ENCODE data around the gene WDR18.

WDR18 gene

GRCh38 chr19:964761-965694 lies 19.1 kb upstream of the WDR18 start:
- no peak for DNase-seq

GRCh38 chr19:966485-967088 lies 17.6 kb upstream of the WDR18 start:
- DNase-seq, result no peak

- no peak for DNase-seq
Observed at GRCh38 chr19:970695-971094, 13.4 kb upstream of the WDR18 start.

GRCh38 chr19:971795-972194 lies 12.3 kb upstream of the WDR18 start:
- DNase-seq, result no peak

- no peak for DNase-seq
Observed at GRCh38 chr19:972281-972680, 11.9 kb upstream of the WDR18 start.

GRCh38 chr19:973726-974563 lies 10.2 kb upstream of the WDR18 start:
- no peak for DNase-seq

GRCh38 chr19:974564-975257 lies 9.4 kb upstream of the WDR18 start:
- no peak for DNase-seq

- no peak for DNase-seq
Observed at GRCh38 chr19:976476-976875, 7.7 kb upstream of the WDR18 start.

GRCh38 chr19:977058-977464 lies 7.1 kb upstream of the WDR18 start:
- no peak for DNase-seq

GRCh38 chr19:979318-979741 lies 4.8 kb upstream of the WDR18 start:
- no peak for DNase-seq

GRCh38 chr19:980133-980998 lies 3.8 kb upstream of the WDR18 start:
- no peak for DNase-seq

GRCh38 chr19:982567-983170 lies 1.5 kb upstream of the WDR18 start:
- DNase-seq, result peak in 13 of 14 donors; percentile 7 to 87 (median 53)

GRCh38 chr19:986083-986482 lies 1.9 kb downstream of the WDR18 start:
- DNase-seq, result no peak

GRCh38 chr19:988081-988480 lies 3.9 kb downstream of the WDR18 start:
- DNase-seq, result no peak

- DNase-seq, result no peak
Observed at GRCh38 chr19:988510-988909, 4.4 kb downstream of the WDR18 start.

- no peak for DNase-seq
Observed at GRCh38 chr19:989381-990081, 5.4 kb downstream of the WDR18 start.

- no peak for DNase-seq
Observed at GRCh38 chr19:990119-990571, 6.0 kb downstream of the WDR18 start.

- no peak for DNase-seq
Observed at GRCh38 chr19:990746-991145, 6.6 kb downstream of the WDR18 start.

- DNase-seq, result no peak
Observed at GRCh38 chr19:991174-991931, 7.2 kb downstream of the WDR18 start.
